Measurements from ENCODE around the gene MYEOV. TPM values are rescaled to one million over a fixed set of nuclear protein-coding genes. Genes with fewer than 3 reads are reported as not detected.

The MYEOV gene
- total and polyA plus RNA-seq, 9 donors = 0.12 to 0.79 (median 0.53) TPM; not detected in 3

- H3K4me3 ChIP-seq = no peak overlapping the region
- TF ChIP-seq POLR2A (IDR thresholded peaks at IDR 0.05) (no peak), CTCF (IDR thresholded peaks at IDR 0.05) (no peak)
- H3K27ac ChIP-seq = no peak overlapping the region
- no peaks in the 10 kb centered on the region for H3K4me1 ChIP-seq (ENCODE audit: insufficient read depth)
- no peak for DNase-seq
- intact Hi-C loops (cut with DNase I) = loop anchor here in 1 of 4 donors (2.0 kb wide), 1 partner anchor 52 kb away; no protein-coding TSS in a partner anchor
- no peaks in the 10 kb centered on the region for H3K9me3 ChIP-seq
- no peaks in the 10 kb centered on the region for H3K36me3 ChIP-seq
- WGBS, 3 donors = 27 to 35% (median 32%) methylated on average over 8 of the region's 8 CpGs
- H3K27me3 ChIP-seq = no peaks in the 10 kb centered on the region
These were observed 19.4 kb upstream of the MYEOV start for GRCh38 chr11:69274531-69275016.

- H3K4me3 ChIP-seq = no peak overlapping the region
- intact Hi-C loops (cut with DNase I) = loop anchor here in 1 of 4 donors (2.0 kb wide), 1 partner anchor 52 kb away; no protein-coding TSS in a partner anchor
- H3K9me3 ChIP-seq = no peaks in the 10 kb centered on the region
- no peaks in the 10 kb centered on the region for H3K4me1 ChIP-seq (ENCODE audit: insufficient read depth)
- DNase-seq = no peak
- no peak overlapping the region for H3K27ac ChIP-seq
- no peak for TF ChIP-seq CTCF (IDR thresholded peaks at IDR 0.05)
- no peak for TF ChIP-seq POLR2A (IDR thresholded peaks at IDR 0.05)
- TF ChIP-seq EP300 (IDR thresholded peaks at IDR 0.05) = no peak
- no peaks in the 10 kb centered on the region for H3K27me3 ChIP-seq
- H3K36me3 ChIP-seq = no peaks in the 10 kb centered on the region
These were observed 18.8 kb upstream of the MYEOV start for GRCh38 chr11:69275178-69275577.

GRCh38 chr11:69276165-69276564 is 17.8 kb upstream of the MYEOV start:
- no peak overlapping the region for H3K4me3 ChIP-seq
- no peak overlapping the region for H3K27ac ChIP-seq
- WGBS, 3 donors = 87 to 94% (median 94%) methylated on average over 3 of the region's 3 CpGs
- no peaks in the 10 kb centered on the region for H3K27me3 ChIP-seq
- no peak for TF ChIP-seq CTCF (IDR thresholded peaks at IDR 0.05)
- TF ChIP-seq EP300 (IDR thresholded peaks at IDR 0.05) = no peak
- H3K4me1 ChIP-seq (ENCODE audit: insufficient read depth) = no peaks in the 10 kb centered on the region
- intact Hi-C loops (cut with DNase I) = no loop called here
- no peak for DNase-seq
- H3K9me3 ChIP-seq = no peaks in the 10 kb centered on the region
- H3K36me3 ChIP-seq = no peaks in the 10 kb centered on the region

GRCh38 chr11:69277074-69277809 is 16.7 kb upstream of the MYEOV start:
- Histone ChIP-seq H3K36me3 (no peaks in the 10 kb centered on the region), H3K9me3 (no peaks in the 10 kb centered on the region), H3K27ac (no peak overlapping the region), H3K4me3 (no peak overlapping the region), H3K27me3 (no peaks in the 10 kb centered on the region), H3K4me1 (ENCODE audit: insufficient read depth) (no peaks in the 10 kb centered on the region)
- no peak for TF ChIP-seq CTCF (IDR thresholded peaks at IDR 0.05)
- TF ChIP-seq EP300 (IDR thresholded peaks at IDR 0.05) = no peak
- TF ChIP-seq POLR2A (IDR thresholded peaks at IDR 0.05) = no peak
- DNase-seq = no peak
- intact Hi-C loops (cut with DNase I) = no loop called here
- 33 to 51% (median 39%) methylated on average over 12 of the region's 12 CpGs for WGBS, 3 donors
